ENCODE data around the gene ZNF827.

ZNF827 gene

GRCh38 chr4:145881989-145882388, 56.6 kb downstream of the ZNF827 start:
- Histone ChIP-seq H3K36me3 (ENCODE audit: control insufficient read depth in 1 of 2, insufficient read depth in 2 of 2, low read depth in 1 of 2, low read length in 2 of 2) (peaks cover 9 to 17% of the 10 kb centered on the region in 2 experiments), H3K79me1 (replicated peaks; ENCODE audit: low read length, poor library complexity, severe bottlenecking) (peaks cover 48% of the 10 kb centered on the region), H2AFZ (ENCODE audit: low read depth, low read length) (no peak overlapping the region), H3K27me3 (ENCODE audit: control insufficient read depth in 1 of 2, insufficient read depth in 1 of 2, low read length in 2 of 2) (no peaks in the 10 kb centered on the region), H3K9me3 (ENCODE audit: control insufficient read depth, low read length) (no peaks in the 10 kb centered on the region), H3K4me2 (ENCODE audit: low read length, poor library complexity, severe bottlenecking) (no peak overlapping the region), H3K4ac (ENCODE audit: low read depth in 1 of 2, low read length in 2 of 2) (no peak overlapping the region), H3K4me3 (ENCODE audit: insufficient read depth in 1 of 2, low read depth in 1 of 2, low read length in 2 of 2) (no peak overlapping the region), H4K91ac (ENCODE audit: low read length) (no peak overlapping the region), H2BK120ac (ENCODE audit: low read depth, low read length) (no peak overlapping the region), H3K9ac (ENCODE audit: low read length) (no peak overlapping the region), H3K18ac (ENCODE audit: low read depth in 1 of 2, low read length in 2 of 2) (no peak overlapping the region), H2BK12ac (ENCODE audit: low read length in 2 of 2) (no peak overlapping the region), H3K23ac (ENCODE audit: low read length in 2 of 2) (no peak overlapping the region), H3K27ac (ENCODE audit: low read length, poor library complexity, severe bottlenecking) (no peak overlapping the region), H2BK15ac (ENCODE audit: low read depth, poor library complexity, severe bottlenecking) (no peak overlapping the region), H3K14ac (ENCODE audit: low read length in 2 of 2) (no peak overlapping the region), H3K4me1 (ENCODE audit: control insufficient read depth, insufficient read depth, low read depth, low read length) (peaks cover 13% of the 10 kb centered on the region), H2BK5ac (ENCODE audit: low read depth, low read length, poor library complexity, severe bottlenecking) (no peak overlapping the region), H2AK5ac (ENCODE audit: low read length, severe bottlenecking) (no peak overlapping the region), H4K8ac (ENCODE audit: low read length) (no peak overlapping the region)
- DNase-seq = no peak
- WGBS = 97% methylated on average over 8 of the region's 8 CpGs

DNA sequence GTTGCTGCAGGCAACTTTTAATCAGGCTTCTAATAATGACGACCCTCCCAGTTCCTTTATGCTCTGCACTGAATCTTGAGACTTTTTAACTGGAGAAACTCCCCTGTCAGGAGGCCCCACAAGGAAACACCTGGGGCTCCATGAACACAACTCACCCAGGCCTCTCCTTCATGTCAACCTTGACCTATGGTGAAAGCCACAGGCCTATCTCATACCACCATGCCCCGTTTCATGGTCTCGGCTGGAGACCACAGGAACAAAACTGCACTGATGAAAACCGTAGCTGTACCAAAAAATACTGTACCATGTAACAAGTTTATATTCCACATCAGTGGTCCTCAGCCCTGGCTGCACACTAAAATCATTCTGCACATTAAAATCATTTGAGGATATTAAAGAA, 57.0 kb downstream of the ZNF827 start:
- Histone ChIP-seq H3K9ac (ENCODE audit: low read length) (no peak overlapping the region), H2AFZ (ENCODE audit: low read depth, low read length) (no peak overlapping the region), H3K4me2 (ENCODE audit: low read length, poor library complexity, severe bottlenecking) (no peak overlapping the region), H3K27me3 (ENCODE audit: control insufficient read depth in 1 of 2, insufficient read depth in 1 of 2, low read length in 2 of 2) (no peaks in the 10 kb centered on the region), H3K36me3 (ENCODE audit: control insufficient read depth in 1 of 2, insufficient read depth in 2 of 2, low read depth in 1 of 2, low read length in 2 of 2) (peaks cover 9 to 18% of the 10 kb centered on the region in 2 experiments), H4K91ac (ENCODE audit: low read length) (no peak overlapping the region), H2AK5ac (ENCODE audit: low read length, severe bottlenecking) (no peak overlapping the region), H3K14ac (ENCODE audit: low read length in 2 of 2) (no peak overlapping the region), H2BK120ac (ENCODE audit: low read depth, low read length) (no peak overlapping the region), H3K9me3 (ENCODE audit: control insufficient read depth, low read length) (no peaks in the 10 kb centered on the region), H3K4me3 (ENCODE audit: insufficient read depth in 1 of 2, low read depth in 1 of 2, low read length in 2 of 2) (no peak overlapping the region), H3K27ac (ENCODE audit: low read length, poor library complexity, severe bottlenecking) (no peak overlapping the region), H2BK5ac (ENCODE audit: low read depth, low read length, poor library complexity, severe bottlenecking) (no peak overlapping the region), H3K4me1 (ENCODE audit: control insufficient read depth, insufficient read depth, low read depth, low read length) (peaks cover 11% of the 10 kb centered on the region), H3K79me1 (replicated peaks; ENCODE audit: low read length, poor library complexity, severe bottlenecking) (peaks cover 46% of the 10 kb centered on the region), H4K8ac (ENCODE audit: low read length) (no peak overlapping the region), H3K18ac (ENCODE audit: low read depth in 1 of 2, low read length in 2 of 2) (no peak overlapping the region), H3K23ac (ENCODE audit: low read length in 2 of 2) (no peak overlapping the region), H2BK12ac (ENCODE audit: low read length in 2 of 2) (no peak overlapping the region), H2BK15ac (ENCODE audit: low read depth, poor library complexity, severe bottlenecking) (no peak overlapping the region), H3K4ac (ENCODE audit: low read depth in 1 of 2, low read length in 2 of 2) (no peak overlapping the region)
- WGBS = over 99% methylated on average over 4 of the region's 4 CpGs
- no peak for DNase-seq

DNA sequence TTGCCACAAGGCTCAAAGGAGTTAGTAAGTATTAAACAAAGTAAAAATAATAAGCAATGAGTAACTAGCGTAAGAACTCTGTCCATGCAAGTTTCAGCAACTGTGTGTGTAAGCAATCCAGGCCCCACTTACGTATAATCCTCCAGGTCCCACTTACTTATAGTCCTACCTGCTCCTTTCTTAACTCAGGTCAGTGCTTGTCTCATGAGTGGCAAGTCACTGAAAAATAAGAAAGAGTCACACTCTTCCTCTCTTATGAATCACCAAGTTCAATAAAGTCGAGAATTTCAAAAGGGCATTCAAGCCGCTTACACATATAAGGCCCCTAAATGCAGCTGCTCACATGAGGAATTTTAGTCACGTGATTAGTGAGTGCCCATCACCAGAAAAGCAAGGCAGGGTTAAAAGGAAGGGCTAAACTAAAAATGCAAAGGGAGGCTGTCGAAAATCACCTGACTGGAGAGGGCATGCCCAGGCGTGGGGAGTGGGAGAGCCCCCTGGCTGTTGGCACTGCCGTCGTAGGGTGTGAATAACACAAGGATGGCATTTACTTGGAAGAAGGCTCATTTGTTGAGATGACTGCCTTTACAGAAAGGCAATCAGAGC, 58.2 kb downstream of the ZNF827 start:
- no peak overlapping the region for H3K4ac ChIP-seq (ENCODE audit: low read depth in 1 of 2, low read length in 2 of 2)
- H3K4me3 ChIP-seq (ENCODE audit: insufficient read depth in 1 of 2, low read depth in 1 of 2, low read length in 2 of 2) = no peak overlapping the region
- no peak overlapping the region for H3K27ac ChIP-seq (ENCODE audit: low read length, poor library complexity, severe bottlenecking)
- no peak overlapping the region for H2BK5ac ChIP-seq (ENCODE audit: low read depth, low read length, poor library complexity, severe bottlenecking)
- no peak overlapping the region for H2BK120ac ChIP-seq (ENCODE audit: low read depth, low read length)
- H3K9me3 ChIP-seq (ENCODE audit: control insufficient read depth, low read length) = no peaks in the 10 kb centered on the region
- no peak overlapping the region for H2BK12ac ChIP-seq (ENCODE audit: low read length in 2 of 2)
- H4K8ac ChIP-seq (ENCODE audit: low read length) = no peak overlapping the region
- no peak overlapping the region for H3K9ac ChIP-seq (ENCODE audit: low read length)
- H3K27me3 ChIP-seq (ENCODE audit: control insufficient read depth in 1 of 2, insufficient read depth in 1 of 2, low read length in 2 of 2) = no peaks in the 10 kb centered on the region
- H3K4me1 ChIP-seq (ENCODE audit: control insufficient read depth, insufficient read depth, low read depth, low read length) = peaks cover 11% of the 10 kb centered on the region
- peaks cover 3 to 21% of the 10 kb centered on the region in 2 experiments for H3K36me3 ChIP-seq (ENCODE audit: control insufficient read depth in 1 of 2, insufficient read depth in 2 of 2, low read depth in 1 of 2, low read length in 2 of 2)
- WGBS = 97% methylated on average over 9 of the region's 9 CpGs
- H3K79me1 ChIP-seq (replicated peaks; ENCODE audit: low read length, poor library complexity, severe bottlenecking) = peaks cover 43% of the 10 kb centered on the region
- no peak overlapping the region for H3K23ac ChIP-seq (ENCODE audit: low read length in 2 of 2)
- H4K91ac ChIP-seq (ENCODE audit: low read length) = no peak overlapping the region
- H3K14ac ChIP-seq (ENCODE audit: low read length in 2 of 2) = no peak overlapping the region
- no peak for DNase-seq
- no peak overlapping the region for H2AK5ac ChIP-seq (ENCODE audit: low read length, severe bottlenecking)
- no peak overlapping the region for H3K4me2 ChIP-seq (ENCODE audit: low read length, poor library complexity, severe bottlenecking)
- H2BK15ac ChIP-seq (ENCODE audit: low read depth, poor library complexity, severe bottlenecking) = no peak overlapping the region
- H3K18ac ChIP-seq (ENCODE audit: low read depth in 1 of 2, low read length in 2 of 2) = no peak overlapping the region
- H2AFZ ChIP-seq (ENCODE audit: low read depth, low read length) = no peak overlapping the region

DNA sequence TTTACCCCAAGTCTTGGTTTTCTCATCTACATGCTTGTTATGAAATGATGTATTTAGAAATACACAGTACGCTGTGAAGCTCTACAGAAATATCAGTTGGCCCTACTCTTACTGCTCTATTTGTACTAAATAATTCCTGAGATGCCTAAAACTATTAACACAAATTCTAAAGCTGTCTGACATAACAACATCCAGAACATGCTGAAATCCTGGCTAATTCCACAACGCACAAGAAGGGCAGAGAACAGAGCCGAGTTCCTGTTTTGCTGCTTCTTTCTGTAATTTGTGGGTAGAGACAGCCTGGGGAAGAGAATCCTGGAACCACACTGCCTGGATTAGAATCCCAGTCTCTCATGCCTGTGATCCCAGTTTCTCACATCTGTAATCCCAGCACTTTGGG, 59.0 kb downstream of the ZNF827 start:
- no peak overlapping the region for H3K9ac ChIP-seq (ENCODE audit: low read length)
- H3K27ac ChIP-seq (ENCODE audit: low read length, poor library complexity, severe bottlenecking) = peak overlapping the region; percentile 13
- H3K23ac ChIP-seq (ENCODE audit: low read length in 2 of 2) = no peak overlapping the region
- no peak overlapping the region for H3K4ac ChIP-seq (ENCODE audit: low read depth in 1 of 2, low read length in 2 of 2)
- no peak overlapping the region for H2BK120ac ChIP-seq (ENCODE audit: low read depth, low read length)
- H3K18ac ChIP-seq (ENCODE audit: low read depth in 1 of 2, low read length in 2 of 2) = no peak overlapping the region
- no peaks in the 10 kb centered on the region for H3K9me3 ChIP-seq (ENCODE audit: control insufficient read depth, low read length)
- DNase-seq = peak; percentile 49
- no peak overlapping the region for H4K91ac ChIP-seq (ENCODE audit: low read length)
- H2AFZ ChIP-seq (ENCODE audit: low read depth, low read length) = no peak overlapping the region
- H3K4me3 ChIP-seq (ENCODE audit: insufficient read depth in 1 of 2, low read depth in 1 of 2, low read length in 2 of 2) = no peak overlapping the region
- H3K36me3 ChIP-seq (ENCODE audit: control insufficient read depth in 1 of 2, insufficient read depth in 2 of 2, low read depth in 1 of 2, low read length in 2 of 2) = peaks cover 3 to 16% of the 10 kb centered on the region in 2 experiments
- H4K8ac ChIP-seq (ENCODE audit: low read length) = no peak overlapping the region
- H3K27me3 ChIP-seq (ENCODE audit: control insufficient read depth in 1 of 2, insufficient read depth in 1 of 2, low read length in 2 of 2) = no peaks in the 10 kb centered on the region
- no peak overlapping the region for H2BK5ac ChIP-seq (ENCODE audit: low read depth, low read length, poor library complexity, severe bottlenecking)
- H2AK5ac ChIP-seq (ENCODE audit: low read length, severe bottlenecking) = no peak overlapping the region
- H2BK15ac ChIP-seq (ENCODE audit: low read depth, poor library complexity, severe bottlenecking) = no peak overlapping the region
- no peak overlapping the region for H2BK12ac ChIP-seq (ENCODE audit: low read length in 2 of 2)
- WGBS = 61% methylated on average over 3 of the region's 3 CpGs
- no peak overlapping the region for H3K4me2 ChIP-seq (ENCODE audit: low read length, poor library complexity, severe bottlenecking)
- peaks cover 42% of the 10 kb centered on the region for H3K79me1 ChIP-seq (replicated peaks; ENCODE audit: low read length, poor library complexity, severe bottlenecking)
- H3K14ac ChIP-seq (ENCODE audit: low read length in 2 of 2) = no peak overlapping the region
- H3K4me1 ChIP-seq (ENCODE audit: control insufficient read depth, insufficient read depth, low read depth, low read length) = peaks cover 12% of the 10 kb centered on the region
